Osteocyte (in vitro differentiated cells): Measurements from ENCODE around the gene FANCC. TPM values are rescaled to one million over a fixed set of nuclear protein-coding genes. Genes with fewer than 3 reads are reported as not detected.

Experiments
- DNase-seq: peaks from one replicate; pipeline ENCODE4 v3.0.0; 2021; ENCODE audit warnings: mixed read lengths; ENCODE audit not compliant: unreplicated experiment; ENCODE audit errors: extremely low spot score
- H3K27ac Mint-ChIP-seq: one replicate; pipeline ENCODE4 v1.8.0; 2021; ENCODE audit warnings: mild to moderate bottlenecking, mixed read lengths; ENCODE audit not compliant: unreplicated experiment
- H3K27me3 Mint-ChIP-seq: one replicate; pipeline ENCODE4 v1.8.0; 2021; ENCODE audit warnings: mixed read lengths; ENCODE audit not compliant: unreplicated experiment
- H3K36me3 Mint-ChIP-seq: one replicate; pipeline ENCODE4 v1.8.0; 2021; ENCODE audit warnings: mixed read lengths; ENCODE audit not compliant: unreplicated experiment
- H3K4me1 Mint-ChIP-seq: one replicate; pipeline ENCODE4 v1.8.0; 2021; ENCODE audit warnings: mixed read lengths; ENCODE audit not compliant: unreplicated experiment
- H3K4me3 Mint-ChIP-seq: one replicate; pipeline ENCODE4 v1.8.0; 2021; ENCODE audit warnings: mild to moderate bottlenecking, moderate library complexity, mixed read lengths; ENCODE audit not compliant: unreplicated experiment
- H3K9me3 Mint-ChIP-seq: one replicate; pipeline ENCODE4 v1.8.0; 2021; ENCODE audit warnings: mixed read lengths; ENCODE audit not compliant: unreplicated experiment
- CTCF ChIP-seq: fragments of 200-600 bp; sonication (generic); IDR thresholded peaks from 2 replicates; pipeline ENCODE4 v1.5.0; 2021; ENCODE audit warnings: antibody characterized with exemption, mild to moderate bottlenecking, moderate library complexity
- total RNA-seq: library from RNA; stranded (reverse); gene quantifications from 2 replicates; pipeline ENCODE4 v1.2.1, GENCODE V29; 2021

FANCC gene
- total RNA-seq, 1 donor from 2014 or later, result 12.3 TPM

GRCh38 chr9:95156074-95156473, 161.4 kb downstream of the FANCC start:
- no peak for DNase-seq
- no peak overlapping the region for H3K27ac Mint-ChIP-seq
- H3K4me1 Mint-ChIP-seq, result peaks cover 16% of the 10 kb centered on the region
- no peak overlapping the region for H3K4me3 Mint-ChIP-seq
- H3K36me3 Mint-ChIP-seq, result peaks cover 4% of the 10 kb centered on the region
- no peaks in the 10 kb centered on the region for H3K9me3 Mint-ChIP-seq
- no peak for TF ChIP-seq CTCF
- H3K27me3 Mint-ChIP-seq, result no peaks in the 10 kb centered on the region

GRCh38 chr9:95155220-95155619, 162.3 kb downstream of the FANCC start:
- no peak overlapping the region for H3K4me3 Mint-ChIP-seq

GRCh38 chr9:95150903-95151302, 166.6 kb downstream of the FANCC start:
- H3K4me3 Mint-ChIP-seq, result no peak overlapping the region
- TF ChIP-seq CTCF, result no peak
- no peaks in the 10 kb centered on the region for H3K27me3 Mint-ChIP-seq
- H3K36me3 Mint-ChIP-seq, result no peaks in the 10 kb centered on the region
- no peaks in the 10 kb centered on the region for H3K9me3 Mint-ChIP-seq
- no peak for DNase-seq
- peaks cover 11% of the 10 kb centered on the region for H3K4me1 Mint-ChIP-seq
- no peak overlapping the region for H3K27ac Mint-ChIP-seq

More at GRCh38 chr9:95155220-95155619, 162.3 kb downstream of the FANCC start:
- Mint-ChIP-seq H3K27me3 (no peaks in the 10 kb centered on the region), H3K9me3 (no peaks in the 10 kb centered on the region), H3K36me3 (no peaks in the 10 kb centered on the region), H3K4me1 (peaks cover 16% of the 10 kb centered on the region), H3K27ac (no peak overlapping the region)
- no peak for TF ChIP-seq CTCF
- DNase-seq, result no peak

- no peaks in the 10 kb centered on the region for H3K27me3 Mint-ChIP-seq
- TF ChIP-seq CTCF, result no peak
- peaks cover 11% of the 10 kb centered on the region for H3K4me1 Mint-ChIP-seq
- H3K27ac Mint-ChIP-seq, result no peak overlapping the region
- H3K36me3 Mint-ChIP-seq, result peaks cover 2% of the 10 kb centered on the region
- H3K4me3 Mint-ChIP-seq, result no peak overlapping the region
- H3K9me3 Mint-ChIP-seq, result no peaks in the 10 kb centered on the region
- DNase-seq, result no peak
Observed at GRCh38 chr9:95148208-95148520, 169.3 kb downstream of the FANCC start.

- H3K4me3 Mint-ChIP-seq, result no peak overlapping the region
- H3K9me3 Mint-ChIP-seq, result no peaks in the 10 kb centered on the region
- H3K36me3 Mint-ChIP-seq, result peaks cover 2% of the 10 kb centered on the region
- DNase-seq, result no peak
- H3K4me1 Mint-ChIP-seq, result peaks cover 11% of the 10 kb centered on the region
- no peak for TF ChIP-seq CTCF
- no peaks in the 10 kb centered on the region for H3K27me3 Mint-ChIP-seq
- peak overlapping the region; percentile 50 for H3K27ac Mint-ChIP-seq
Observed at GRCh38 chr9:95147452-95148207, 169.9 kb downstream of the FANCC start.
